Spleen (tissue), 11 donors: ENCODE results near the gene PIP5K1A. TPM values are rescaled to one million over a fixed set of nuclear protein-coding genes. Genes with fewer than 3 reads are reported as not detected.
A peak's percentile ranks its signal among the peaks of the same experiment; 100 is the strongest.
"Not testable (repeated sequence)": the region's sequence is repeated elsewhere in the genome, so short reads cannot be mapped to it uniquely, and the experiment has no call there.

Experiments used
- DNase-seq: peaks from one replicate; pipeline ENCODE4 v3.0.0-alpha.2; 2020
- H3K27ac ChIP-seq, 8 donors: fragments of 200-600 bp; sonication (generic) in 7 of 8; 1 replicate in 4 of 8; 2 replicates in 4 of 8; pipeline versions ENCODE4 v1.5.0 to v1.8.0; 2016 to 2021; ENCODE audit warnings: inconsistent platforms in 4 of 8, mild to moderate bottlenecking in 4 of 8, moderate library complexity in 1 of 8
- H3K27me3 ChIP-seq, 7 donors: fragments of 200-600 bp; sonication (generic) in 6 of 7; replicated peaks in 1 of 7; 1 replicate in 4 of 7; 2 replicates in 3 of 7; pipeline versions ENCODE4 v1.5.0 to v1.8.0; 2016 to 2021; ENCODE audit warnings: inconsistent platforms in 3 of 7, mild to moderate bottlenecking in 1 of 7
- H3K36me3 ChIP-seq, 6 donors: fragments of 200-600 bp; sonication (generic) in 5 of 6; 1 replicate in 4 of 6; 2 replicates in 2 of 6; pipeline versions ENCODE4 v1.5.0 to v1.8.0; 2016 to 2021; ENCODE audit warnings: inconsistent platforms in 2 of 6
- H3K4me1 ChIP-seq, 6 donors: fragments of 200-600 bp; sonication (generic) in 5 of 6; 1 replicate in 3 of 6; 2 replicates in 3 of 6; pipeline versions ENCODE4 v1.5.0 to v1.8.0; 2016 to 2021; ENCODE audit warnings: inconsistent platforms in 3 of 6
- H3K4me3 ChIP-seq, 8 donors: fragments of 200-600 bp; sonication (generic) in 7 of 8; 1 replicate in 4 of 8; 2 replicates in 4 of 8; pipeline versions ENCODE4 v1.5.0 to v1.8.0; 2016 to 2021; ENCODE audit warnings: inconsistent platforms in 4 of 8, mild to moderate bottlenecking in 4 of 8, moderate library complexity in 2 of 8
- H3K9me3 ChIP-seq, 8 donors: fragments of 200-600 bp; sonication (generic) in 7 of 8; 1 replicate in 4 of 8; 2 replicates in 4 of 8; pipeline versions ENCODE4 v1.5.0 to v1.8.0; 2016 to 2021; ENCODE audit warnings: inconsistent platforms in 4 of 8
- CTCF ChIP-seq, 11 experiments: fragments of 200-600 bp in 7 of 11; fragments of 450-650 bp in 4 of 11; sonication (generic) in 4 of 11; IDR thresholded peaks in 8 of 11; conservative IDR thresholded peaks in 3 of 11; 1 replicate in 7 of 11; 2 replicates in 4 of 11; pipeline versions ENCODE4 v1.4.0 to v1.8.0; 2016 to 2021; ENCODE audit warnings: antibody characterized with exemption in 11 of 11, inconsistent platforms in 4 of 11, mild to moderate bottlenecking in 1 of 11
- POLR2A ChIP-seq, 3 donors: fragments of 450-650 bp; IDR thresholded peaks; one replicate each; pipeline ENCODE4 v1.5.1; 2017; ENCODE audit warnings: antibody characterized with exemption in 3 of 3, mild to moderate bottlenecking in 1 of 3
- POLR2AphosphoS5 ChIP-seq, 3 donors: sonication (generic); formaldehyde crosslinking; IDR thresholded peaks; one replicate each; pipeline ENCODE4 v1.5.1; 2017; ENCODE audit warnings: antibody characterized with exemption in 3 of 3
- WGBS, 5 donors: extraction: QIAGEN DNeasy Blood & Tissue Kit in 3 of 5; methylation state at CpG; one replicate each; pipeline versions ENCODE4 v1.1.5 to v1.1.7; 2013 to 2018; 5-methylcytosine and 5-hydroxymethylcytosine counted together
- intact Hi-C: fragments of 100-400 bp; cut with DNase I; formaldehyde crosslinking; loops from one replicate; pipeline ENCODE4 v1.15.0; 2023; ENCODE audit warnings: low total_unique reads
- polyA plus RNA-seq, 3 donors: library from polyadenylated mRNA; stranded (reverse); fragments of 200-250 nt; gene quantifications; one replicate each; pipeline ENCODE4 v1.2.1, GENCODE V29; 2013
- total RNA-seq, 7 donors: library from RNA; depleted of rRNA in 3 of 7; stranded (reverse); fragments of >200 nt in 3 of 7; fragmentation: NEBNext Ultra II Directional in 4 of 7; extraction: Animal tissue kit (Norgen Biotek cat#: 25700) in 4 of 7; gene quantifications; one replicate each; pipeline versions ENCODE4 v1.1.0 to v1.2.1, GENCODE V29; 2016 to 2021
- donor health status: healthy with polysubstance abuse.
- donor health status: DM: no; HTN: no; CAD: no; lungs with moderate emphysema.
- donor health status: DM: no; HTN: no; CAD: no.
- donor health status: Bipolar disorder and iron deficiency.
- donor health status: healthy.
- donor health status: DM: no; HTN: no; CAD: no.
- donor health status: DM: yes; HTN: yes; CAD: no.

The PIP5K1A gene
- total and polyA plus RNA-seq, 10 donors: 12.8 to 83.6 (median 53.8) TPM

- Histone ChIP-seq H3K27ac (no peak overlapping the region), H3K4me3 (no peak overlapping the region), H3K4me1 (peaks cover 0 to 18% (median 4%) of the 10 kb centered on the region in 6 donors), H3K9me3 (no peaks in the 10 kb centered on the region), H3K36me3 (peaks cover 8 to 98% (median 74%) of the 10 kb centered on the region in 6 donors), H3K27me3 (no peaks in the 10 kb centered on the region)
- WGBS, 5 donors: 76 to 84% (median 79%) methylated on average over 8 of the region's 8 CpGs
- no peak for TF ChIP-seq CTCF (IDR thresholded peaks at IDR 0.05 in 8 of 11, conservative IDR thresholded peaks at IDR 0.05 in 3 of 11)
- no peak for TF ChIP-seq POLR2A (IDR thresholded peaks at IDR 0.05)
- no peak for TF ChIP-seq POLR2AphosphoS5 (IDR thresholded peaks at IDR 0.05)
- no peak for DNase-seq
- intact Hi-C loops: no loop called here
Measured at GRCh38 chr1:151266821-151267220, 68.5 kb downstream of the PIP5K1A start.

- H3K27me3 ChIP-seq: no peaks in the 10 kb centered on the region
- WGBS, 5 donors: 65 to 73% (median 72%) methylated on average over 4 of the region's 4 CpGs
- peak overlapping the region in 1 of 8 donors; percentile 9 for H3K27ac ChIP-seq
- intact Hi-C loops: no loop called here
- no peak for DNase-seq
- H3K4me1 ChIP-seq: peaks cover 0 to 18% (median 4%) of the 10 kb centered on the region in 6 donors
- H3K4me3 ChIP-seq: no peak overlapping the region
- TF ChIP-seq POLR2A (IDR thresholded peaks at IDR 0.05) (no peak), POLR2AphosphoS5 (IDR thresholded peaks at IDR 0.05) (no peak), CTCF (IDR thresholded peaks at IDR 0.05 in 8 of 11, conservative IDR thresholded peaks at IDR 0.05 in 3 of 11) (no peak)
- H3K9me3 ChIP-seq: no peaks in the 10 kb centered on the region
- H3K36me3 ChIP-seq: peaks cover 8 to 96% (median 67%) of the 10 kb centered on the region in 6 donors
Measured at GRCh38 chr1:151267760-151268159, 69.4 kb downstream of the PIP5K1A start.

- no peak for DNase-seq
- no peak overlapping the region for H3K4me3 ChIP-seq
- H3K9me3 ChIP-seq: no peaks in the 10 kb centered on the region
- intact Hi-C loops: no loop called here
- no peak for TF ChIP-seq POLR2A (IDR thresholded peaks at IDR 0.05)
- H3K27ac ChIP-seq: peak overlapping the region in 1 of 8 donors; percentile 17
- no peaks in the 10 kb centered on the region for H3K27me3 ChIP-seq
- H3K36me3 ChIP-seq: peaks cover 0 to 42% (median 6%) of the 10 kb centered on the region in 6 donors
- 78 to 98% (median 93%) methylated on average over 3 of the region's 3 CpGs for WGBS, 5 donors
- peaks cover 0 to 51% (median 27%) of the 10 kb centered on the region in 6 donors for H3K4me1 ChIP-seq
Measured at GRCh38 chr1:151273924-151274466, 75.6 kb downstream of the PIP5K1A start.

GRCh38 chr1:151275341-151275740, 77.0 kb downstream of the PIP5K1A start:
- DNase-seq, H3K9me3 ChIP-seq, H3K27me3 ChIP-seq, intact Hi-C loops, H3K4me3 ChIP-seq: not testable (repeated sequence)
- H3K4me1 ChIP-seq: peaks cover 0 to 64% (median 27%) of the 10 kb centered on the region in 6 donors
- H3K27ac ChIP-seq: peak overlapping the region in 1 of 8 donors; percentile 88
- 60 to 77% (median 70%) methylated on average over 5 of the region's 5 CpGs for WGBS, 5 donors
- peaks cover 0 to 28% (median 2%) of the 10 kb centered on the region in 6 donors for H3K36me3 ChIP-seq

- Histone ChIP-seq H3K4me3 (peak overlapping the region in 1 of 8 donors; percentile 21), H3K9me3 (no peaks in the 10 kb centered on the region), H3K27me3 (no peaks in the 10 kb centered on the region), H3K4me1 (peaks cover 3 to 72% (median 35%) of the 10 kb centered on the region in 6 donors), H3K27ac (peak overlapping the region in 7 of 8 donors; percentile 66 to 88 (median 83)), H3K36me3 (peaks cover 0 to 14% (median 0%) of the 10 kb centered on the region in 6 donors)
- 15 to 39% (median 24%) methylated on average over 2 of the region's 2 CpGs for WGBS, 5 donors
- intact Hi-C loops: no loop called here
- TF ChIP-seq POLR2AphosphoS5 (IDR thresholded peaks at IDR 0.05) (no peak), CTCF (IDR thresholded peaks at IDR 0.05 in 8 of 11, conservative IDR thresholded peaks at IDR 0.05 in 3 of 11) (no peak), POLR2A (IDR thresholded peaks at IDR 0.05) (no peak)
- no peak for DNase-seq
Measured at GRCh38 chr1:151277249-151277648, 78.9 kb downstream of the PIP5K1A start.
